Measurements from ENCODE around the gene BRINP3.

Gene BRINP3

GRCh38 chr1:190323530-190323929 is 154.1 kb downstream of the BRINP3 start (continued):
- TF ChIP-seq ZBTB11 (tag by site-specific recombination; conservative IDR thresholded peaks at IDR 0.05; ENCODE audit: low read depth) (no peak), MZF1 (tag by site-specific recombination; IDR thresholded peaks at IDR 0.05; ENCODE audit: borderline replicate concordance) (no peak), ZNF26 (tag by site-specific recombination; IDR thresholded peaks at IDR 0.05) (no peak)

- H3K36me3 ChIP-seq (ENCODE audit: control insufficient read depth in 2 of 2, insufficient read depth in 1 of 2, low read length in 2 of 2): no peaks in the 10 kb centered on the region
- no peak overlapping the region for H3K4me3 ChIP-seq (ENCODE audit: low read depth, low read length)
- POLR2A ChIA-PET: no interaction called here
Observed at GRCh38 chr1:190322274-190322673, 155.4 kb downstream of the BRINP3 start.

More at GRCh38 chr1:190322274-190322673, 155.4 kb downstream of the BRINP3 start:
- H3K4me1 ChIP-seq (ENCODE audit: control insufficient read depth, insufficient read depth, low read length): no peaks in the 10 kb centered on the region
- no peak for TF ChIP-seq YY2 (tag by site-specific recombination; IDR thresholded peaks at IDR 0.05)
- no peak for TF ChIP-seq ZNF48 (tag by site-specific recombination; IDR thresholded peaks at IDR 0.05)
- no peak for TF ChIP-seq RBAK (tag by site-specific recombination; IDR thresholded peaks at IDR 0.05)
- no peak for TF ChIP-seq ZBTB10 (tag by site-specific recombination; IDR thresholded peaks at IDR 0.05)
- TF ChIP-seq ZNF366 (tag by site-specific recombination; conservative IDR thresholded peaks at IDR 0.05): no peak
- TF ChIP-seq ZNF76 (tag by site-specific recombination; IDR thresholded peaks at IDR 0.05; ENCODE audit: borderline replicate concordance, low read depth): no peak
- no peak for TF ChIP-seq ZNF138 (tag by site-specific recombination; IDR thresholded peaks at IDR 0.05; ENCODE audit: borderline replicate concordance)
- no peak for TF ChIP-seq WT1 (tag by site-specific recombination; IDR thresholded peaks at IDR 0.05)
- no peak for TF ChIP-seq ZNF777 (tag by site-specific recombination; IDR thresholded peaks at IDR 0.05; ENCODE audit: borderline replicate concordance)
- no peak for TF ChIP-seq ZNF26 (tag by site-specific recombination; IDR thresholded peaks at IDR 0.05)
- TF ChIP-seq ZNF23 (tag by site-specific recombination; IDR thresholded peaks at IDR 0.05; ENCODE audit: borderline replicate concordance): no peak
- no peak for TF ChIP-seq GLI4 (tag by site-specific recombination; IDR thresholded peaks at IDR 0.05)
- no peak for TF ChIP-seq ZNF791 (tag by site-specific recombination; IDR thresholded peaks at IDR 0.05)
- no peak for TF ChIP-seq ZNF645 (tag by site-specific recombination; IDR thresholded peaks at IDR 0.05)
- TF ChIP-seq ZNF501 (tag by site-specific recombination; IDR thresholded peaks at IDR 0.05): no peak
- TF ChIP-seq ZNF121 (tag by site-specific recombination; IDR thresholded peaks at IDR 0.05): no peak
- H3K27ac ChIP-seq (ENCODE audit: extremely low read depth, low read depth, low read length): no peak overlapping the region
- CTCF ChIA-PET: no interaction called here
- no peaks in the 10 kb centered on the region for H3K9me3 ChIP-seq (ENCODE audit: control insufficient read depth, insufficient read depth, low read depth, low read length)

All from HEK293 (cell line).